GM12892 (cell line): ENCODE results near the gene VAV1.
"Not testable (repeated sequence)": the region's sequence is repeated elsewhere in the genome, so short reads cannot be mapped to it uniquely, and the experiment has no call there.

Source experiments
- POLR2A ChIP-seq: IDR thresholded peaks from 2 replicates; pipeline ENCODE4 v1.6.1; 2011; ENCODE audit warnings: low read depth, low read length, control low read depth
- POLR2AphosphoS5 ChIP-seq: IDR thresholded peaks from 2 replicates; pipeline ENCODE4 v1.6.1; 2011; ENCODE audit warnings: low read depth, low read length, control low read depth

GRCh38 chr19:6829829-6830228 lies 57.3 kb downstream of the VAV1 start:
- TF ChIP-seq POLR2AphosphoS5, POLR2A: not testable (repeated sequence)
